ACC112 (cell line): ENCODE data around the gene ITPR1.

Experiments used
- H2AFZ ChIP-seq: fragments of 200-600 bp; sonication (generic); one replicate; pipeline ENCODE4 v1.6.0; 2017; ENCODE audit warnings: antibody characterized with exemption, low read length; ENCODE audit not compliant: unreplicated experiment
- H3K27ac ChIP-seq: fragments of 200-600 bp; sonication (generic); 2 replicates; pipeline ENCODE4 v1.5.1; 2014; ENCODE audit warnings: low read depth, mild to moderate bottlenecking, antibody characterized with exemption, low read length, moderate library complexity
- H3K27me3 ChIP-seq: fragments of 200-600 bp; sonication (generic); 2 replicates; pipeline ENCODE4 v1.6.1; 2014; ENCODE audit warnings: mild to moderate bottlenecking, antibody characterized with exemption, low read length, moderate library complexity, mixed read lengths; ENCODE audit not compliant: insufficient read depth
- H3K36me3 ChIP-seq: fragments of 200-600 bp; sonication (generic); 2 replicates; pipeline ENCODE4 v1.6.1; 2016; ENCODE audit warnings: mild to moderate bottlenecking, antibody characterized with exemption, low read length, moderate library complexity, mixed read lengths; ENCODE audit not compliant: insufficient read depth
- H3K4me1 ChIP-seq: fragments of 200-600 bp; sonication (generic); one replicate; pipeline ENCODE4 v1.6.1; 2016; ENCODE audit warnings: low read length, mixed read lengths; ENCODE audit not compliant: insufficient read depth, unreplicated experiment, control insufficient read depth
- H3K4me3 ChIP-seq: fragments of 200-600 bp; sonication (generic); 2 replicates; pipeline ENCODE4 v1.5.1; 2014; ENCODE audit warnings: mild to moderate bottlenecking, low read depth, low read length
- H3K79me2 ChIP-seq: fragments of 200-600 bp; sonication (generic); one replicate; pipeline ENCODE4 v1.6.0; 2016; ENCODE audit warnings: low read length; ENCODE audit not compliant: control insufficient read depth, unreplicated experiment, insufficient read depth

Gene ITPR1

GRCh38 chr3:4501437-4501836 is 8.3 kb downstream of the ITPR1 start:
- Histone ChIP-seq H3K4me3 (no peak overlapping the region), H3K36me3 (no peaks in the 10 kb centered on the region), H2AFZ (no peak overlapping the region), H3K79me2 (no peaks in the 10 kb centered on the region), H3K27me3 (no peaks in the 10 kb centered on the region), H3K4me1 (peaks cover 17% of the 10 kb centered on the region), H3K27ac (no peak overlapping the region)

GRCh38 chr3:4501927-4502326 is 8.8 kb downstream of the ITPR1 start:
- Histone ChIP-seq H3K27me3 (no peaks in the 10 kb centered on the region), H3K4me1 (peaks cover 17% of the 10 kb centered on the region), H3K4me3 (no peak overlapping the region), H2AFZ (no peak overlapping the region), H3K27ac (no peak overlapping the region), H3K79me2 (no peaks in the 10 kb centered on the region), H3K36me3 (no peaks in the 10 kb centered on the region)

GRCh38 chr3:4503050-4503449 is 9.9 kb downstream of the ITPR1 start:
- Histone ChIP-seq H3K79me2 (no peaks in the 10 kb centered on the region), H3K27me3 (no peaks in the 10 kb centered on the region), H3K4me1 (peaks cover 17% of the 10 kb centered on the region), H3K27ac (no peak overlapping the region), H3K36me3 (no peaks in the 10 kb centered on the region), H3K4me3 (no peak overlapping the region), H2AFZ (no peak overlapping the region)

- Histone ChIP-seq H3K79me2 (no peaks in the 10 kb centered on the region), H3K27me3 (no peaks in the 10 kb centered on the region), H3K27ac (no peak overlapping the region), H3K36me3 (no peaks in the 10 kb centered on the region), H2AFZ (peak overlapping the region; percentile 68), H3K4me1 (peaks cover 17% of the 10 kb centered on the region), H3K4me3 (peak overlapping the region; percentile 62)
Observed at GRCh38 chr3:4504340-4505261, 11.5 kb downstream of the ITPR1 start.

GRCh38 chr3:4505688-4506558 is 12.8 kb downstream of the ITPR1 start:
- Histone ChIP-seq H3K4me3 (no peak overlapping the region), H3K27me3 (no peaks in the 10 kb centered on the region), H3K4me1 (peaks cover 17% of the 10 kb centered on the region), H3K36me3 (no peaks in the 10 kb centered on the region), H2AFZ (no peak overlapping the region), H3K79me2 (no peaks in the 10 kb centered on the region), H3K27ac (no peak overlapping the region)

- H3K36me3 ChIP-seq, result no peaks in the 10 kb centered on the region
- no peak overlapping the region for H3K27ac ChIP-seq
- peaks cover 17% of the 10 kb centered on the region for H3K4me1 ChIP-seq
- no peak overlapping the region for H2AFZ ChIP-seq
- H3K79me2 ChIP-seq, result no peaks in the 10 kb centered on the region
- H3K4me3 ChIP-seq, result no peak overlapping the region
- no peaks in the 10 kb centered on the region for H3K27me3 ChIP-seq
Observed at GRCh38 chr3:4506559-4507023, 13.4 kb downstream of the ITPR1 start.

- no peaks in the 10 kb centered on the region for H3K79me2 ChIP-seq
- H3K4me3 ChIP-seq, result no peak overlapping the region
- no peak overlapping the region for H3K27ac ChIP-seq
- H3K27me3 ChIP-seq, result no peaks in the 10 kb centered on the region
- H3K4me1 ChIP-seq, result peaks cover 17% of the 10 kb centered on the region
- no peak overlapping the region for H2AFZ ChIP-seq
- H3K36me3 ChIP-seq, result no peaks in the 10 kb centered on the region
Observed at GRCh38 chr3:4507024-4507596, 14.0 kb downstream of the ITPR1 start.

- H3K27ac ChIP-seq, result no peak overlapping the region
- H2AFZ ChIP-seq, result no peak overlapping the region
- no peak overlapping the region for H3K4me3 ChIP-seq
- peaks cover 17% of the 10 kb centered on the region for H3K4me1 ChIP-seq
- H3K27me3 ChIP-seq, result no peaks in the 10 kb centered on the region
- no peaks in the 10 kb centered on the region for H3K79me2 ChIP-seq
- no peaks in the 10 kb centered on the region for H3K36me3 ChIP-seq
Observed at GRCh38 chr3:4508048-4508981, 15.2 kb downstream of the ITPR1 start.

- peaks cover 16% of the 10 kb centered on the region for H3K4me1 ChIP-seq
- no peaks in the 10 kb centered on the region for H3K36me3 ChIP-seq
- H3K4me3 ChIP-seq, result no peak overlapping the region
- no peak overlapping the region for H3K27ac ChIP-seq
- H2AFZ ChIP-seq, result no peak overlapping the region
- no peaks in the 10 kb centered on the region for H3K79me2 ChIP-seq
- no peaks in the 10 kb centered on the region for H3K27me3 ChIP-seq
Observed at GRCh38 chr3:4509043-4509442, 15.9 kb downstream of the ITPR1 start.
